Measurements from ENCODE around the gene UBA1.

UBA1 gene

GRCh38 chrX:47224266-47224895 is 30.8 kb downstream of the UBA1 start:
- TF ChIP-seq CTCF (IDR thresholded peaks at IDR 0.05; ENCODE audit: low read length, missing control alignments): no peak
- no peak overlapping the region for H3K4me3 ChIP-seq (replicated peaks; ENCODE audit: low read depth, low read length)
- no peak for DNase-seq (ENCODE audit: low read depth)

GRCh38 chrX:47224896-47225290 is 31.3 kb downstream of the UBA1 start:
- no peak for DNase-seq (ENCODE audit: low read depth)
- no peak for TF ChIP-seq CTCF (IDR thresholded peaks at IDR 0.05; ENCODE audit: low read length, missing control alignments)
- H3K4me3 ChIP-seq (replicated peaks; ENCODE audit: low read depth, low read length): no peak overlapping the region

- no peak for DNase-seq (ENCODE audit: low read depth)
- H3K4me3 ChIP-seq (replicated peaks; ENCODE audit: low read depth, low read length): no peak overlapping the region
- no peak for TF ChIP-seq CTCF (IDR thresholded peaks at IDR 0.05; ENCODE audit: low read length, missing control alignments)
Measured at GRCh38 chrX:47226071-47226470, 32.4 kb downstream of the UBA1 start.

- DNase-seq (ENCODE audit: low read depth): no peak
- no peak for TF ChIP-seq CTCF (IDR thresholded peaks at IDR 0.05; ENCODE audit: low read length, missing control alignments)
- H3K4me3 ChIP-seq (replicated peaks; ENCODE audit: low read depth, low read length): no peak overlapping the region
Measured at GRCh38 chrX:47226531-47227333, 33.1 kb downstream of the UBA1 start.

- no peak overlapping the region for H3K4me3 ChIP-seq (replicated peaks; ENCODE audit: low read depth, low read length)
- no peak for TF ChIP-seq CTCF (IDR thresholded peaks at IDR 0.05; ENCODE audit: low read length, missing control alignments)
- no peak for DNase-seq (ENCODE audit: low read depth)
Measured at GRCh38 chrX:47227334-47227583, 33.6 kb downstream of the UBA1 start.

GRCh38 chrX:47228550-47229270 is 35.1 kb downstream of the UBA1 start:
- no peak overlapping the region for H3K4me3 ChIP-seq (replicated peaks; ENCODE audit: low read depth, low read length)
- TF ChIP-seq CTCF (IDR thresholded peaks at IDR 0.05; ENCODE audit: low read length, missing control alignments): no peak
- DNase-seq (ENCODE audit: low read depth): no peak

All from fibroblast of pulmonary artery (primary cell).